GM19035 (cell line): Measurements from ENCODE around the gene ENDOG.
"Not testable (repeated sequence)": the region's sequence is repeated elsewhere in the genome, so short reads cannot be mapped to it uniquely, and the experiment has no call there.

Source experiments
- ATAC-seq: cut with Tn5 transposase; IDR thresholded peaks from one replicate; pipeline ENCODE4 v1.9.1; 2021; ENCODE audit not compliant: unreplicated experiment

Gene ENDOG

DNA sequence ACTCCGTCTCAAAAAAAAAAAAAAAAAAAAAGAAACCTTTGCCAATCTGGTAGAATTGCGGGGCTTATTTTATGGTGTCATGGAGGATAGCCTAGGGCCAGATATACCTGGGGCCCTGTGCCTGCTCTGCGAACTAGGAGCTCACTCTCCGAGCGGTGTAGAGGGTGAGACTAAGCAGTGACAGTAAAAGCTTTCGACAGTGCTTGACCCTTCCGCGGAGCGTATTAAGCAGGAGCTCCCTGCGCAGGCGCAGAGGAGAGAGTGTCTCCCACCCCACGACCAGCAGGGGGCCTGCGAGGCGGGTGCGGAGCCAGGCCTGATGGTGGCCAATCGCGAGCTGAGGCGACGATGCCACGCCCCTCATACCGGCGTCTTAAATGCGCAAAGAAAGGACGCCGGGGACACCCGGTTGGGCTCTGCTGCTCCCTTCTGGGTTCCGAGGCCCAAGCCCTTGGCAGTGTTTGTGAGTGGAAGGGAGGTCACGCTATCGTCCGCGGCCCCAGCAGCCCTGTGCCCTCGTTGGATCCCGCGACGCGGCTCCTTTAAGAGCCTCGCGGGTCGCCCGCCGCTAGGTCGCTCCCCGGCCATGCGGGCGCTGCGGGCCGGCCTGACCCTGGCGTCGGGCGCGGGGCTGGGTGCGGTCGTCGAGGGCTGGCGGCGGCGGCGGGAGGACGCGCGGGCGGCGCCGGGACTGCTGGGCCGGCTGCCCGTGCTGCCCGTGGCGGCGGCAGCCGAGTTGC lies at the start of gene ENDOG:
TSS of gene ENDOG (plus strand) at position 402 of the 740 bp plus-strand sequence. CDS start at position 587, 185 bp downstream.
- ATAC-seq = peak; percentile 92

DNA sequence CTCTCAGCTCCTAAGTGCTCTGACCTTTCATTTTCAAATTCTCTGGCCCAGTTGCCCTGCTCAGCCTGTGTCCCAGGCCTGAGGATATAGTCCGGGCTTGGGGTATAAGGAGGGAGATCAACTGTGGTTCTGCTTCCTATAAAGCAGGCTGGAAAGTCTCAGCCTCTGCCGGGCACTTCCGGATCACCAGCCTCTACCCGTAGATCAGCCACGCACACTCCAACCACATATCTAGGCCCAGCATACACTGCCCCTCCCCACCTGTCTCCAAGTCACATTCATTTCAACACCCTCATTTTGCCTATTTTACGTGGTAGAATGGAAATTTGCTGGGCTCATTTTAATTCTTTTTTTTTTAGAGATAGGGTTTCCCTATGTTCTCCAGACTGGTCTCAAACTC lies 49.7 kb upstream of the ENDOG start:
- ATAC-seq = no peak

DNA sequence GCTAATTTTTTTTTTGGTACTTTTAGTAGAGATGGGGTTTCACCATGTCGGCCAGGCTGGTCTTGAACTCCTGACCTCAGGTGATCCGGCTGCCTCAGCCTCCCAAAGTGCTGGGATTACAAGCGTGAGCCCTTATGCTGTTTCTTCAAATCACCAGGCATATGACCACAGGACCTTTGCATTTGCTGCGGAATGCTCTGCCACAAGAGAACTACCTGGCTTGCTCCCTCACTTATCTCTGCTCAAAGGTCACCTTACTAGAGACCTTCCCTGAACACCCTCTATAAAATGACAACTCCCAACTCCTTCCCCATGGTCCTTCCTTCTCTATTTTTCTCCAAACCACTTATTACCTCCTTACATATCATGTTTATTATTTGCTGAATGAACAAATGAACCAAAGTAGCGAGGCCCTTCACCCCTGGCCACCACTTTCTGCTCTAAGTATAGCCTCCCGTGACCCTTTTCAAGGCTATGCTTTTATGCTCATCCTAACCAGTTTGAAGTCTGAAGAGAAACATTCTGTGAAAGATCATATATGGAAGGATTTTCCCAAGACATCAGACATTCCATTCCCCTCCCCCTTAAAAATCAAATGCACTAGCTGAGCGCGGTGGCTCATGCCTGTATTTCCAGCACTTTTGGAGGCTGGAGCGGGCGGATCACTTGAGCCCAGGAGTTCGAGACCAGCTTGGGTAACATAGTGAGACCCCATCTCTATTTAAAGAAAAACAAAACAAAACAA lies 47.8 kb upstream of the ENDOG start:
- no peak for ATAC-seq

DNA sequence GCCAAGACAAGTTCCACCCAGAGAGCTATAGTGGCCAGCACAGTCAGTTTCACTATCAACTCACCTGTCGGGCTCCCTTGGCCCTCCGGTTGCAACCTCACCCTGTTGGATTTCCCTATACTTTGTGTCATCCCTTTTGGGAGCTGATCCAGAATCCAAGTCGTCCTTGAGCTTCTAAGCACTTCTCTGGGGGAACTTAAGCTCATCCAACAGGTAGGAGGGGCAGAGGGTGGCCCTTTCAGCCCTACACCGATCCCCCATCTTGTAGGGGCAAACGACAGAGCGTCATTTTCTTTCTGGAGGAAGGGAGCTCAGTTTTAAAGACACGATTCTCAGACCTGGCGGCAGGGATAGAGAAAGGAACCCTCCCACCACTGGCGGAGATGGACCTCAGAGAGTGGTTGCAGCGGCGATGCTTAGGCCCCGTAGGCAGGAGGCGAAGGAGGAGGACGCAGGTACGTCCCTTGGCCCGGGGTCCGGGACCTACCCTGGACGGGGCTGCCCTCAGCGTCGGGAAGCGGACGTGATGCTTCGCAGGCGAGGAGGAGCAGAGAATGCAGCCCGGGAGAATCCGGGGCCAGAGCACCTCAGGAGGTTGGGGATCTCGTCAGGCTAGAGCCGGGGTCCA lies 47.1 kb upstream of the ENDOG start:
- peak; percentile 30 for ATAC-seq

DNA sequence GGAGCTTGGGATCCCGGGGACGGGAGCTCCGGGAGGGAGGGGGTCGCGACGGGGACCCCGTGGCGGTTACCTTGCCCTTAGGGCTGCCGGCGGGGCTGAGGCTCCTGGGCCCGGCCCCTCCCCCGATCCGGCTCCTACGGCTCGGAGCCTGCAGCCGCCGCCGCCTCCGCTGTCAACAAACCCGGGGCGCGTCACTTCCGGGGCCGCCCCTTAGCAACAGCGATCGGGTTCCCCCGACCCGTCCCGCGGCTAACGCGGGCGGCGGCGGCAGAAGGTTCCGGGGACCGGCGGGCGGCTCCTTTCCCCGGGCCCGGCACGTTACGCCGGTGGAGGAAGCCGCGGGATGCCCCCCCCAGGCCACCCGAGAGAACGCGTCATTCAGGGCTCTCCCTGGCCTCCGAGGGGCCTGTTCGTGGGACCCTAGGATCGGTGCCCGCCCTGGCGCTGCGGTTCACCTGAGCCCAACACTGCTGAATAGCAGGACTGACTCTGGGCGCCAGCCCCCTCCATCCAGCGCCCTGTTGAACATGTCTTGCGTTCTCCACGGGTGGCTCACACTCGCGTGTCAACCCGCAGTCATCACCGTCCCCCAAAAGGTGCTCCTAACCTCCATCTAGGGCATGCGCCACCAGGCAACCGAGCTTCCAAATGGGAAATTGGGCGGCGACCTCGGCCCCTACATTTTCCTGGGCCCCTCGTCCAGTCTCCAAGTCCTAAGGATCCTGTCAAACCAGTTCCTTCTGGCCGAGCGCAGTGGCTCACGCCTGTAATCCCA lies 46.4 kb upstream of the ENDOG start, which contains the start of gene ZER1:
TSS of gene ZER1 (minus strand) at position 183 of the 775 bp plus-strand sequence. CDS start 16,362 bp downstream, outside the sequence.
- peak; percentile 91 for ATAC-seq

DNA sequence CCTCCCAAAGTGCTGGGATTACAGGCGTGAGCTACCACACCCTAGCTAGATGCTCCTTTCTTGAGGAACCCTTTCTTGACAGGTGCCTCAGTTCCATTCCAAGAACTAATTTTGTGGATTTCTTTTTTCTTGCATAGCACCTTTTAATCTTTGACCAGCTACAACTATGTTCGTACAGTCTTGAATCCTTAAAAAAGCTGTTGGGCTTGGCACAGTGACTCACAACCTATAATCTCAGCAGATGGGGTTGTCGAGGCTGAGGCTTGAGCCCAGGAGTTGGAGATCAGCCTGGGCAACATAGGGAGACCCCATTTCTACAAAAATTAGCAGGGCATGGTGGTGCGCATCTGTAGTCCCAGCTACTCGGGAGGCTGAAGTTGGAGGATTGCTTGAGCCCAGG lies 45.3 kb upstream of the ENDOG start:
- no peak for ATAC-seq

DNA sequence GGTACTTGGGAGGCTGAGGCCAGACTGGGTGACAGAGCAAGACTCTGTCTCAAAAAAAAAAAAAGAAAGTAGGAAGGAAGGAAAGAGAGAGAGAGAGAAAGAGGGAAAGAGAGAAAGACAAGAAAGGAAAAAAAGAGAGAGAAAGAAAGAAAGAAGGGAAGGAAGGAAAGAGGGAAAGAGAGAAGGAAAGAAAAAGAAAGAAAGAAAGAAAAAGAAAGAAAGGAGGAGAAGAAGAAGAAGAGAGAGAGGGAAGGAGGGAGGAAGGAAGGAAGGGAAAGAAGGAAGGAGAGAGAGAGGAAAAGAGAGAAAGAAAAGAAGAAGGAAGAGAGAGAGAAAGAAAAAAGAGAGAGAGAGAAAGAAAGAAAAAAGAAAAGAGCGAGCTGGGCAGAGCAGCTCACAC lies 43.5 kb upstream of the ENDOG start:
- ATAC-seq = no peak

DNA sequence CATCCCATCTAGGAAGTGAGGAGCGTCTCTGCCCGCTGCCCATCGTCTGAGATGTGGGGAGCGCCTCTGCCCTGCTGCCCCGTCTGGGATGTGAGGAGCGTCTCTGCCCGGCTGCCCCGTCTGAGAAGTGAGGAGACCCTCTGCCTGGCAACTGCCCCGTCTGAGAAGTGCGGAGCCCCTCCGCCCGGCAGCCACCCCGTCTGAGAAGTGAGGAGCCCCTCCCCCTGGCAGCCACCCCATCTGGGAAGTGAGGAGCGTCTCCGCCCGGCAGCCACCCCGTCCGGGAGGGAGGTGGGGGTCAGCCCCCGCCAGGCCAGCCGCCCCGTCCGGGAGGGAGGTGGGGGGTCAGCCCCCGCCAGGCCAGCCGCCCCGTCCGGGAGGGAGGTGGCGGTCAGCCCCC lies 38.2 kb upstream of the ENDOG start:
- not testable (repeated sequence) for ATAC-seq

DNA sequence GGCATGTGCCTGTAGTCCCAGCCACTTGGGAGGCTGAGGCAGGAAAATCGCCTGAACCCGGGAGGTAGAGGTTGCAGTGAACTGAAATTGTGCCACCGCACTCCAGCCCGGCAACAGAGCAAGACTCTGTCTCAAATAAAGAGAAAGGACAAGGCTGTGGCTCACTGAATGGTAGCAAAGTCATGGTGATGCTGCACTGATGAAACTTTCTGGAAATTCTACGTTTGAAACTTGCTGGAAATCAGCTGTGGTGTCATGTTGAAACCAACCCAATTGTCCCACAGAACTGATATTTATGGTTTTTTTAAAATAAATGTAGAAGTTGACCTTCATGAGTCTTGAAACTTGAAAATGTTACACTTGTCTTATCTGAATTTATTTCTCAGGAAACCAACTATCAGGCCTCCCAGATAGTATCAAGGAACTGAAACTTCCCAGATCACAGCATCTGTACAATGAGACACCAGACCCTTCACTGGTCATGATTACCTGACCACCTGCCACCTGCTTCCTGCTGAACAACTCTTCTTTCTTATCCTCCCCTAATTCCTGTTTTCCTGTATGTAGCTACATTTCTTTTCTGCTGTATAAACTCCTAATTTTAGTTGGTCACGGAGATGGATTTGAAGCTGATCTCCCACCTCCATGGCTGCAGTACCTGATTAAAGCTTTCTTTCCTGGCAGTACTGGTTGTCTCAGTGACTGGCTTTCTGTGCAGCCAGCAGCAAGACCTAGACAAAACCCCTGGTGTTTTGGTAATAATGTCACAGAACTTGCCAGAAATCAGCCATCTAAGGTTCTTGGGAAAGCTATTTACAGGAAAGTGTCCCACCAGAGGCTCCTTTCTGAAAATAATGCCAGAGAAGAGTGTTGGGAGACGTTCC lies 36.9 kb upstream of the ENDOG start:
- ATAC-seq = no peak

DNA sequence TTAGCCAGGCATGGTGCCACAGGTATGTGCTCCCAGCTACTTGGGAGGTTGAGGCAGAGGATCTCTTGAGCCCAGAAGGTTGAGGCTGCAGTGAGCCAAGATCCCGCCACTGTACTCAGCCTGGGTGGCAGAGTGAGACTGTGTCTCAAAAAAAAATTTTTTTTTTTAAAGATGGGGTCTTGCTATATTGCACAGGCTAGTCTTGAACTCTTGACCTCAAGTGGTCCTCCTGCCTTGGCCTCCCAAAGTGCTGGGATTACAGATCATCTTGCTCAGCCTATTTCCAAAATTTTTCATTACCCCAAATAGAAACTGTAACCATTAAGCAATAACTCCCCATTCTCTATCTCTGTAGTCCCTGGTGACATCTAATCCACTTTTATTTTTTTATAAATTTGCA lies 35.6 kb upstream of the ENDOG start:
- ATAC-seq = no peak

DNA sequence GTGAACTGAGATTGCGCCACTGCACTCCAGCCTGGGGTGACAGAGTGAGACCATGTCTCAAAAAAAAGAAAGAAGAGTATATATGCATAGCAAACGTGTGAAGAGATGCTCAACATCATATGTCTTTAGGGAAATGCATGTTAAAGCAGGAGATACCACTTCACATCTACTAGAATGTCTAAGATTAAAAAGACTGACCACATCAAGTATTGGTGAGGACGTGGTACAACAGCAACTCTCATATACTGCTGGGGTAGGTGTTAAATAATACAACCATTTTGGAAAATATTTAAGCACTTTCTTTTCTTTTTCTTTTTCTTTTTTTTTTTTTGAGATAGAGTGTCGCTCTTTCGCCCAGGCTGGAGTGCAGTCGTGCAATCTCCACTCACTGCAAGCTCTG lies 32.9 kb upstream of the ENDOG start:
- ATAC-seq = no peak

DNA sequence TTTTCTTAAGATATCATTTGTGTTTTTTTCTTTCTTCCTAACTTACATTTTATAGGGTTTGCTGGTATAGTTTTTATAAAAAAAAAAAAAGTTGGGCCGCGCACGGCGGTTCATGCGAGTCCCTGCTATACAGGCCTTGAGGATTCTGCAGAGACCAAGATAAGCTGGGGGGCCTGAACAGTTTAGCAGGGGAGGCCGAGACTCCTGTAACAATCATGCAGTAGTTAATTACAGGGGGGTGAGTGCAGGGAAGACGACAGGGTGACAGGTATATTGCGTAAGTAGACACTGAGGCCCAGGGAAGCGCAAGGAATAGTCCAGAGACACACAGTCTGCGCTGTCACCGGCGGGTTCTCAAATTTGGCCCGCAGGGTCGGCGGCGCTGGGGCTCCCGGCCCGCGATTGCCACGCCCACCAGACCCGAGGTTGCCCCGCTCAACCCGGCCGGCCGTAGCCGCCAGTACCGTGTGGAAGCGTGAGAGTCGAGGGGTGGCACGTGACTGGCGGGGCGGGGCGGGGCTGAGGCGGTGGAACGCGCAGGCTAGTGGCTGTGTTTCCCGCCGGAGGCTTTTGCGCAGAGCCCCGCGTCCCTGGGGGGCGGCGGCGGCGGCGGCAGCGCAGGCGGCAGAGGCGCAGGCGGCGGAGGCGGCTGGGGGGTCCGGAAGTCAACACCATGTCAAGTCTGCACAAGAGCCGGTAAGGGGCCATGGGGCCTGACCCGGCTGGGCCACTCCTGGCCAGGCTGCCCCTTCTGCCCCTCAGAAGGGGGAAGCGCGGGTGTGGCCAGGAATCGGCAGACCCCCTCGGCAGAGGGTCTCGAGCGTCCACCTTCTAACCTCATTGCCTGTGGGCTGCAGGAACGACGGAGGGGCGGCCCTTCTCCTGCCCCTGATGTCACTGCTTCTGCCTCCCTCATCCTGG lies 31.4 kb upstream of the ENDOG start, which contains the start of gene TBC1D13:
TSS of gene TBC1D13 (plus strand) at position 573 of the 921 bp plus-strand sequence. CDS start at position 674, 101 bp downstream.
- ATAC-seq = peak; percentile 90

DNA sequence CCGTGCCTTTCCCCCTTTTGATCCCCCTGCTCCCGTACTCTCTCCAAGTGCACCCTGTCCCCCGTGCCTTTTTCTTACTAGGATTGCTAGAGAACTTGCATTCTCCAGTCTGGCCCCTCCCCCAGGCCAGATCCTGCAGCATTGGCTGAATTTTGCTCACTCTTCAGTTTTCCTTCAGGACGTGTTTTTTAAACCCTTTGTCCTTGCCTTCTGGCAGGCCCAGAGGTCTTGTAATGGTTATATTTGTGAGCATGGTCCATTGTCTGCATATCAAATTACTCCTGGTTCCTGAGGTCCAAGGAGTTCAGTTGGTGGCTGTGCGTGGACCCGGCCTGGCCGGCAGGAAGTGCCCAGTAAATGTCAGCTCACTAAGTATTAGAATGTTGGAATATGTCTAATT lies 30.6 kb upstream of the ENDOG start:
- no peak for ATAC-seq

DNA sequence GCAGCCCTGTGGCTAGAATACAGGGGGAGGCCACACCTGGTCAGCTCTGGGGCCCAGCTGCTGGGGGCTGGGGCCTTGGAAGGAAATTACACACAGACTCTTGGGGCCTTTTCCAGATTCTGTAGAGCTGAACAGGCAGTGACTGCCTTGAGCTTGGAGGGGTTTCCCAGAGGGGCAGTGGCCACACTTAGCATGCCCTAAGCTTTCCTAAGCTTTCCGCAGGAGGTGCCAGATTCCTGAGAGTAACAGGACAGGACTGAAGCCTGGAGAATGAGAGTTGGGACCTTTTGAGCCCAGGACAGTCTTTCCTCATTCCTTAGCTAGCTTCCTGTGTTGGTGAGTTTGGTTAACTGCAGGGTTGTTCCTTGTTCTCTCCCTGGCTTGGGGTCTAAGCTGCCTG lies 29.9 kb upstream of the ENDOG start:
- ATAC-seq = no peak

DNA sequence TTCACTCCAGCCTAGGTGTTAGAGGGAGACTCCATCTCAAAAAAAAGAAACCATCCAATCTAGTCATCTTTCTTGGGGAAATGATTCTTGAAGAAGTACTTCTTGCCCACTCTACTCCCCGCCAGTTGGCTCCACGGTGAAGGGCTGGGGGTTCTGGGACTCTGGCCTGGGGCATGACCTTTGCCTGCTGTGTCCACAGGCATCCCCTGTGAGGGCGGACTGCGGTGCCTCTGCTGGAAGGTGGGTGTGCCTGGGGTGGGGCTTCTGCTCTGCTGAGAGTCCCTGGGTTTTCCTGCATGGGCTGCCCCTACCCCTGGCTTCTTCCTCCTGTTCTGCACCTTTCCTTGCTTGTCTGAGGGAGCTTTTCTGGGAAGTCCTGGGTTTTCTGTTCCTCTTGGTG lies 27.8 kb upstream of the ENDOG start:
- no peak for ATAC-seq

DNA sequence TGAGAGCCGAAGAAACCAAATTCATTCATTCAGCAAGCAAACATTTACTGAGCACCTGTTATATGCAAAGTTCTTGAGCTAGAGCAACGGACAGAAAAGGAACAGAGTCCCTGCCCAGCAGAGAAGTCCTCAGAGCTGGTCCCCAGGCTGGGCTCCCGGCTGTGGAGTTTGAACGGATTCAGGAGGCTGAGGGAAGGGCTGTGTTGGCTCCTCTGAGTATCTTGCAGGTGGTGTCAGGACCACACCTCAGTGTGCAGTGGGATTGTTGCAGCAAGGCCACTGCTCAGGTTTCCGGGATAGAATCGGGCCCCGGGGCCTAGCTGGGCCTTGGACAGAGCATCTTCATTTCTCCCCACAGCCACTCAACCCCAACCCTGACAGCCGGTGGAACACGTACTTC lies 26.2 kb upstream of the ENDOG start:
- ATAC-seq = no peak

DNA sequence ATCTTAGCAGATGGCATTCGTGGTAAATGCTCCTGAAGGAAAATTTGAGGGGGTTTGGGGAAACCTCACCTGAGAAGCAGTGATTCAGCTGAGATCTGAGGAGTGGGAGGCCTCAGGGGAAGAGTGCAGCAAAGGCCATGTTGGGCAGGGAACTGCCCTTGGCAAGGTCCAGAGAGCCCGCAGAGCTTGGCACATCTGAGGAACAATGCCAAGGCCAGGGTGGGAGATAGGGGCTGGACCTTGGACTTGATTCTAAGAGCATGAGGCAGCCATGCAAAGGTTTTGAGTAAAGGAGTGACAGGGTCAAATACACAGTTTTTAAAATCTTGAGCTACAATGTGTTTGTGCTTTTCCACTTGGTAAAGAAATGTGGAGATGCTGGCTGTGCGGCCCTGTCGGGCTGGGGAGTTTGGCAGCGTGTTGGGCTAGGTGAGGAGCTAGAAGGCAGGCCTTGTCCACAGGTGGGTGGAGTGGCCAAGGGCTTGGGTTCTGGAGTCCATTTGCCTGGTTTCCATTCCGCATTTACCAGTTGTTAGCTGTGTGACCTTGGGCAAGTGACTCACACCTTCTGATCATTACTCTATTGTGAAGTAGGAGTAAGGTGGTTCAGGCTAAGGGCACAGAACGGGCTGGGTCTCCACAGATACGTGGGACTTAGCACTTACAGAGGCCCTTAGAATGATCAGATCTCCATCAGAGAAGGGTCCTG lies 25.2 kb upstream of the ENDOG start:
- ATAC-seq = no peak

DNA sequence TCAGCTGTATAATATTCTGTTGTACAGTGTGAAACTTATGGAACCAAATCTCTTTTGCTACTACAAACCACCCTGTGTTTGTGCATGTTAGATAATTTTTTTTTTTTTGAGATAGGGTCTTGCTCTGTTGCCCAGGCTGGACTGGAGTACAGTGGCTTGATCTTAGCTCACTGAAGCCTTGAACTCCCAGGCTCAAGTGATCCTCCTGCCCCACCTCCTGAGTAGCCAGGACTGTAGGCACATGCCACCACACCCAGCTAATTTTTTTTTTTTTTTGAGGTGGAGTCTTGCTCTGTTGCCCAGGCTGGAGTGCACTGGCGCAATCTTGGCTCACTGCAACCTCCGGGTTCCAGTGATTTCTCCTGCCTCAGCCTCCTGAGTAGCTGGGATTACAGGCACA lies 23.3 kb upstream of the ENDOG start:
- ATAC-seq = not testable (repeated sequence)
